Osteoblast (primary cell): ENCODE results near the gene MATN1. TPM values are rescaled to one million over a fixed set of nuclear protein-coding genes. Genes with fewer than 3 reads are reported as not detected.

ENCODE experiments used
- DNase-seq: peaks from one replicate; pipeline ENCODE4 v3.0.0; 2011; ENCODE audit warnings: low spot score, mixed read lengths; ENCODE audit not compliant: insufficient read length; ENCODE audit errors: missing footprints
- H2AFZ ChIP-seq: 2 replicates; pipeline ENCODE4 v1.6.0; 2011; ENCODE audit warnings: mild to moderate bottlenecking, low read length
- H3K27ac ChIP-seq: 2 replicates; pipeline ENCODE4 v1.5.1; 2011; ENCODE audit warnings: mild to moderate bottlenecking, low read depth, low read length, moderate library complexity
- H3K27me3 ChIP-seq: 2 replicates; pipeline ENCODE4 v1.6.0; 2012; ENCODE audit warnings: mild to moderate bottlenecking, control low read depth, inconsistent platforms, low read length, moderate library complexity; ENCODE audit not compliant: insufficient read depth
- H3K36me3 ChIP-seq: 2 replicates; pipeline ENCODE4 v1.5.1; 2011; ENCODE audit warnings: mild to moderate bottlenecking, low read length, control low read depth, moderate library complexity; ENCODE audit not compliant: insufficient read depth
- H3K4me1 ChIP-seq: 2 replicates; pipeline ENCODE4 v1.5.1; 2011; ENCODE audit warnings: mild to moderate bottlenecking, low read length, control low read depth, moderate library complexity; ENCODE audit not compliant: insufficient read depth
- H3K4me2 ChIP-seq: 2 replicates; pipeline ENCODE4 v1.6.0; 2011; ENCODE audit warnings: mild to moderate bottlenecking, low read length; ENCODE audit not compliant: insufficient read depth
- H3K4me3 ChIP-seq: fragments of 200-600 bp; sonication (generic); 3 replicates; pipeline ENCODE4 v1.5.1; 2012; ENCODE audit warnings: mild to moderate bottlenecking, low read length, inconsistent platforms; ENCODE audit not compliant: insufficient read depth
- H3K79me2 ChIP-seq: 2 replicates; pipeline ENCODE4 v1.6.0; 2012; ENCODE audit warnings: mild to moderate bottlenecking, low read length, control low read depth, inconsistent platforms; ENCODE audit not compliant: insufficient read depth
- H3K9me3 ChIP-seq: 2 replicates; pipeline ENCODE4 v1.5.1; 2011; ENCODE audit warnings: low read depth, low read length, control low read depth
- H4K20me1 ChIP-seq: 2 replicates; pipeline ENCODE4 v1.6.0; 2012; ENCODE audit warnings: mild to moderate bottlenecking, low read length, control low read depth; ENCODE audit not compliant: insufficient read depth
- CTCF ChIP-seq: IDR thresholded peaks from 2 replicates; pipeline ENCODE4 v1.5.1; 2011; ENCODE audit warnings: mild to moderate bottlenecking, low read depth, low read length, moderate library complexity; ENCODE audit errors: extremely low read depth
- total RNA-seq: library from RNA; depleted of rRNA; stranded (reverse); fragments of >200 nt; gene quantifications from 2 replicates; pipeline ENCODE4 v1.2.3, GENCODE V29; 2012

The MATN1 gene
- total RNA-seq, 1 donor, result not detected

GRCh38 chr1:30721812-30722537, 1.4 kb downstream of the MATN1 start:
- H3K9me3 ChIP-seq, result no peaks in the 10 kb centered on the region
- no peaks in the 10 kb centered on the region for H3K27me3 ChIP-seq
- H3K27ac ChIP-seq, result no peak overlapping the region
- H3K4me2 ChIP-seq, result no peak overlapping the region
- DNase-seq, result peak; percentile 30
- peaks cover 9% of the 10 kb centered on the region for H3K4me1 ChIP-seq
- H4K20me1 ChIP-seq, result peaks cover 13% of the 10 kb centered on the region
- no peak overlapping the region for H2AFZ ChIP-seq
- no peaks in the 10 kb centered on the region for H3K79me2 ChIP-seq
- H3K36me3 ChIP-seq, result no peaks in the 10 kb centered on the region
- TF ChIP-seq CTCF, result no peak
- H3K4me3 ChIP-seq, result no peak overlapping the region

GRCh38 chr1:30721341-30721793, 2.0 kb downstream of the MATN1 start:
- Histone ChIP-seq H3K79me2 (no peaks in the 10 kb centered on the region), H3K27ac (no peak overlapping the region), H3K36me3 (no peaks in the 10 kb centered on the region), H3K4me2 (no peak overlapping the region), H3K4me3 (no peak overlapping the region), H3K4me1 (peaks cover 9% of the 10 kb centered on the region), H2AFZ (no peak overlapping the region), H4K20me1 (peaks cover 13% of the 10 kb centered on the region), H3K27me3 (no peaks in the 10 kb centered on the region), H3K9me3 (no peaks in the 10 kb centered on the region)
- peak; percentile 50 for DNase-seq
- no peak for TF ChIP-seq CTCF

- Histone ChIP-seq H3K9me3 (peaks cover 2% of the 10 kb centered on the region), H3K79me2 (no peaks in the 10 kb centered on the region), H4K20me1 (peaks cover 13% of the 10 kb centered on the region), H3K27me3 (no peaks in the 10 kb centered on the region), H3K4me1 (peaks cover 9% of the 10 kb centered on the region), H3K27ac (no peak overlapping the region), H3K36me3 (no peaks in the 10 kb centered on the region), H3K4me2 (no peak overlapping the region), H3K4me3 (no peak overlapping the region), H2AFZ (no peak overlapping the region)
- TF ChIP-seq CTCF, result no peak
- peak; percentile 58 for DNase-seq
These were observed 2.8 kb downstream of the MATN1 start for GRCh38 chr1:30720271-30721223.
